Measurements from ENCODE around the gene DEPDC5. TPM values are rescaled to one million over a fixed set of nuclear protein-coding genes. Genes with fewer than 3 reads are reported as not detected.

Gene DEPDC5
- total and polyA plus RNA-seq, 2 of the 8 experiments (the other 6 are each of a cell fraction or from before 2014, with no cell fraction given), result 18.3 to 26.5 TPM

DNA sequence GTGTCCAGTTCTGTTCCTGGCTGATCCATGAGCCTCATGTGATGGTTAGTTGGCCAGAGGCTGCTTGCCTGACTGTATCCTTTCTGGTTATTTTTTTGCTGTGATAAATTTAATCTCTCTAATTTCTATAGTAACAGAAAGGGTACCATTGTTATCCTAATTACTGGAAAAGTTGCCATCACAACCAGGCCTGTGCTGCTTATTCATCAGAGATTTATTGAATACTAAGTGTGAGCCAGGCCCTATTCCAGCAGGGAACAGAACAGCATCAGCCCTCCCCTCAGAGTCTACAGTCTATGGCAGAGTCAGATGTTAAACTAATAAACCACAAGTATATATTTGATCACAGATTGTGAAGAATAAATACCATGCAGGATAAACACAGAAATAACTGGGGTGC, 86.8 kb downstream of the DEPDC5 start:
- H3K27me3 ChIP-seq (replicated peaks in 1 of 4; ENCODE audit: control insufficient read depth in 3 of 4, extremely low read depth in 1 of 4, insufficient read depth in 3 of 4, low read length in 3 of 4), result no peaks in the 10 kb centered on the region
- no peaks in the 10 kb centered on the region for H3K79me2 ChIP-seq (ENCODE audit: control insufficient read depth in 1 of 2, insufficient read depth in 2 of 2, low read length in 2 of 2)
- no peak overlapping the region for H2BK120ac ChIP-seq (replicated peaks; ENCODE audit: low read depth, low read length)
- no peak overlapping the region for H3K56ac ChIP-seq (replicated peaks; ENCODE audit: insufficient read length, low read depth, low read length)
- DNase-seq (ENCODE audit: low read depth in 1 of 2, low spot score in 2 of 2), result no peak
- no peak overlapping the region for H4K5ac ChIP-seq (ENCODE audit: insufficient read length, low read depth, low read length)
- H3K27ac ChIP-seq (ENCODE audit: low read depth, low read length), result no peak overlapping the region
- no peak overlapping the region for H3K23ac ChIP-seq (ENCODE audit: insufficient read length)
- H3K14ac ChIP-seq (ENCODE audit: insufficient read length), result no peak overlapping the region
- no peaks in the 10 kb centered on the region for H3K79me1 ChIP-seq (ENCODE audit: low read depth, low read length)
- H3K36me3 ChIP-seq (ENCODE audit: control insufficient read depth in 2 of 4, insufficient read depth in 4 of 4, low read length in 3 of 4), result peaks cover 0 to 19% (median 6%) of the 10 kb centered on the region in 4 experiments; a peak in 4 of 8 replicates
- no peak overlapping the region for H2BK5ac ChIP-seq (ENCODE audit: low read depth, low read length)
- no peaks in the 10 kb centered on the region for H3K4me1 ChIP-seq (replicated peaks in 1 of 4; ENCODE audit: control insufficient read depth in 3 of 4, insufficient read depth in 4 of 4, low read length in 3 of 4)
- H4K20me1 ChIP-seq (replicated peaks in 1 of 2; ENCODE audit: control insufficient read depth in 1 of 2, insufficient read depth in 2 of 2, low read length in 2 of 2), result peaks cover 0 to 2% of the 10 kb centered on the region in 2 experiments
- no peak overlapping the region for H3K9ac ChIP-seq (replicated peaks in 1 of 4; ENCODE audit: extremely low read depth in 1 of 4, low read depth in 3 of 4, low read length in 3 of 4)
- no peak overlapping the region for H3K4ac ChIP-seq (replicated peaks; ENCODE audit: insufficient read length, low read depth, low read length)
- H4K91ac ChIP-seq (replicated peaks; ENCODE audit: insufficient read length, low read length), result no peak overlapping the region
- POLR2A ChIA-PET (ENCODE audit: partially characterized antibody), result no interaction called here
- no peak overlapping the region for H2BK12ac ChIP-seq (ENCODE audit: low read depth, low read length)
- H3K4me3 ChIP-seq (ENCODE audit: extremely low read depth in 1 of 4, insufficient read depth in 2 of 4, low read depth in 3 of 4, low read length in 4 of 4), result no peak overlapping the region
- no peak overlapping the region for H2AFZ ChIP-seq (ENCODE audit: low read length)
- no peak for FAIRE-seq
- H2BK20ac ChIP-seq (ENCODE audit: low read length), result no peak overlapping the region
- H3K4me2 ChIP-seq (ENCODE audit: insufficient read depth in 1 of 2, low read depth in 2 of 2, low read length in 2 of 2), result no peak overlapping the region; a peak in 1 of 4 replicates
- H3K18ac ChIP-seq (ENCODE audit: extremely low read depth, low read length), result no peak overlapping the region
- H2AK5ac ChIP-seq (ENCODE audit: low read depth, low read length), result no peak overlapping the region
- H3K9me3 ChIP-seq (ENCODE audit: insufficient read depth in 2 of 2, low read depth in 1 of 2, low read length in 1 of 2), result no peaks in the 10 kb centered on the region
- CTCF ChIA-PET (ENCODE audit: partially characterized antibody), result interaction anchor here (1.3 kb wide), 1 partner anchor 17 kb away, joined by 4 read pairs; no protein-coding TSS in a partner anchor
- no peak overlapping the region for H4K8ac ChIP-seq (ENCODE audit: extremely low read depth, insufficient read depth, low read length)
- H3K23me2 ChIP-seq (ENCODE audit: low read depth, low read length), result no peaks in the 10 kb centered on the region; the same call in 1 of the 2 replicates
- no peak overlapping the region for H2BK15ac ChIP-seq (ENCODE audit: low read length)
- TF ChIP-seq POLR2A (IDR thresholded peaks at IDR 0.05; ENCODE audit: control extremely low read depth in 1 of 2, low read depth in 2 of 2, low read length in 2 of 2) (no peak), FOSL1 (IDR thresholded peaks at IDR 0.05; ENCODE audit: insufficient read depth, low read depth, low read length) (no peak)
